Measurements from ENCODE around the gene TSPAN15.
"Not testable (repeated sequence)": the region's sequence is repeated elsewhere in the genome, so short reads cannot be mapped to it uniquely, and the experiment has no call there.

Gene TSPAN15

GRCh38 chr10:69446650-69447151 lies 4.6 kb upstream of the TSPAN15 start:
- DNase-seq (ENCODE audit: low read depth), result no peak

- peak; percentile 25 for DNase-seq (ENCODE audit: low read depth)
Observed at GRCh38 chr10:69449841-69450240, 1.4 kb upstream of the TSPAN15 start.

GRCh38 chr10:69450395-69450794 lies 870 bp upstream of the TSPAN15 start:
- not testable (repeated sequence) for DNase-seq (ENCODE audit: low read depth)

- no peak for DNase-seq (ENCODE audit: low read depth)
Observed at GRCh38 chr10:69451784-69452251, 553 bp downstream of the TSPAN15 start.

GRCh38 chr10:69452676-69453415 lies 1.6 kb downstream of the TSPAN15 start:
- DNase-seq (ENCODE audit: low read depth), result no peak

GRCh38 chr10:69453795-69454194 lies 2.5 kb downstream of the TSPAN15 start:
- no peak for DNase-seq (ENCODE audit: low read depth)

- DNase-seq (ENCODE audit: low read depth), result no peak
Observed at GRCh38 chr10:69455006-69455763, 3.9 kb downstream of the TSPAN15 start.

- no peak for DNase-seq (ENCODE audit: low read depth)
Observed at GRCh38 chr10:69456880-69457693, 5.8 kb downstream of the TSPAN15 start.

- no peak for DNase-seq (ENCODE audit: low read depth)
Observed at GRCh38 chr10:69457771-69458237, 6.5 kb downstream of the TSPAN15 start.

GRCh38 chr10:69458430-69459100 lies 7.3 kb downstream of the TSPAN15 start:
- no peak for DNase-seq (ENCODE audit: low read depth)

- no peak for DNase-seq (ENCODE audit: low read depth)
Observed at GRCh38 chr10:69459101-69459790, 8.0 kb downstream of the TSPAN15 start.

- no peak for DNase-seq (ENCODE audit: low read depth)
Observed at GRCh38 chr10:69459893-69460575, 8.8 kb downstream of the TSPAN15 start.

- no peak for DNase-seq (ENCODE audit: low read depth)
Observed at GRCh38 chr10:69460576-69461242, 9.4 kb downstream of the TSPAN15 start.

- DNase-seq (ENCODE audit: low read depth), result no peak
Observed at GRCh38 chr10:69461243-69462025, 10.2 kb downstream of the TSPAN15 start.

GRCh38 chr10:69463886-69464285 lies 12.6 kb downstream of the TSPAN15 start:
- DNase-seq (ENCODE audit: low read depth), result no peak

- no peak for DNase-seq (ENCODE audit: low read depth)
Observed at GRCh38 chr10:69464401-69464800, 13.1 kb downstream of the TSPAN15 start.

- DNase-seq (ENCODE audit: low read depth), result no peak
Observed at GRCh38 chr10:69464801-69465401, 13.6 kb downstream of the TSPAN15 start.

- no peak for DNase-seq (ENCODE audit: low read depth)
Observed at GRCh38 chr10:69465457-69466157, 14.3 kb downstream of the TSPAN15 start.

Measured in stimulated activated CD4-positive, alpha-beta T cell treated with anti-CD3 and anti-CD28 coated beads, Interleukin-2, amount 100 ng/mL, for 4 hours (primary cell).